Cardiac muscle cell (in vitro differentiated cells and primary cell): ENCODE data around the gene VWA5A. TPM values are rescaled to one million over a fixed set of nuclear protein-coding genes. Genes with fewer than 3 reads are reported as not detected.

Experiments used
- DNase-seq, 2 donors: peaks; one replicate each; pipeline versions ENCODE4 v3.0.0 to v3.0.0-alpha.2; 2010 to 2017; ENCODE audit warnings: low read depth in 1 of 2, low spot score in 1 of 2
- H3K27ac ChIP-seq: fragments of 200-600 bp; sonication (generic); 2 replicates; pipeline ENCODE4 v1.5.1; 2016
- H3K27me3 ChIP-seq: fragments of 200-600 bp; sonication (generic); 2 replicates; pipeline ENCODE4 v1.6.0; 2016; ENCODE audit warnings: control low read depth
- H3K36me3 ChIP-seq: fragments of 200-600 bp; sonication (generic); 2 replicates; pipeline ENCODE4 v1.5.1; 2016; ENCODE audit warnings: control low read depth
- H3K4me1 ChIP-seq: fragments of 200-600 bp; sonication (generic); 2 replicates; pipeline ENCODE4 v1.8.1; 2017; ENCODE audit warnings: low read depth, mild to moderate bottlenecking, mixed run types
- H3K4me3 ChIP-seq: fragments of 200-600 bp; sonication (generic); 2 replicates; pipeline ENCODE4 v1.5.1; 2016; ENCODE audit warnings: mild to moderate bottlenecking
- H3K9me3 ChIP-seq: fragments of 200-600 bp; sonication (generic); 2 replicates; pipeline ENCODE4 v1.5.1; 2017; ENCODE audit warnings: low read depth, mild to moderate bottlenecking, control low read depth
- CTCF ChIP-seq: IDR thresholded peaks from 2 replicates; pipeline ENCODE4 v1.5.1; 2012; ENCODE audit warnings: low read depth, mild to moderate bottlenecking, low read length
- polyA plus RNA-seq: library from polyadenylated mRNA; unstranded; fragments of >200 nt; fragmentation: Nextera tagmentation; extraction: Ambion mirVana; gene quantifications from 2 replicates; pipeline ENCODE4 v1.2.1, GENCODE V29; 2016
- total RNA-seq: library from RNA; depleted of rRNA; stranded (reverse); fragments of >200 nt; gene quantifications from 2 replicates; pipeline ENCODE4 v1.2.3, GENCODE V29; 2016

Gene VWA5A
- total and polyA plus RNA-seq, 2 experiments from 2014 or later, result 20.8 to 37.6 TPM

GRCh38 chr11:124071623-124071948 lies 43.7 kb upstream of the VWA5A start:
- Histone ChIP-seq H3K9me3 (no peaks in the 10 kb centered on the region), H3K4me1 (no peaks in the 10 kb centered on the region), H3K36me3 (no peaks in the 10 kb centered on the region), H3K27me3 (no peaks in the 10 kb centered on the region), H3K27ac (no peak overlapping the region), H3K4me3 (no peak overlapping the region)
- no peak for TF ChIP-seq CTCF
- no peak for DNase-seq

- Histone ChIP-seq H3K36me3 (no peaks in the 10 kb centered on the region), H3K27me3 (no peaks in the 10 kb centered on the region), H3K4me3 (no peak overlapping the region), H3K9me3 (no peaks in the 10 kb centered on the region), H3K4me1 (no peaks in the 10 kb centered on the region), H3K27ac (no peak overlapping the region)
- no peak for TF ChIP-seq CTCF
- DNase-seq, result no peak
These were observed 43.1 kb upstream of the VWA5A start for GRCh38 chr11:124072147-124072546.

DNA sequence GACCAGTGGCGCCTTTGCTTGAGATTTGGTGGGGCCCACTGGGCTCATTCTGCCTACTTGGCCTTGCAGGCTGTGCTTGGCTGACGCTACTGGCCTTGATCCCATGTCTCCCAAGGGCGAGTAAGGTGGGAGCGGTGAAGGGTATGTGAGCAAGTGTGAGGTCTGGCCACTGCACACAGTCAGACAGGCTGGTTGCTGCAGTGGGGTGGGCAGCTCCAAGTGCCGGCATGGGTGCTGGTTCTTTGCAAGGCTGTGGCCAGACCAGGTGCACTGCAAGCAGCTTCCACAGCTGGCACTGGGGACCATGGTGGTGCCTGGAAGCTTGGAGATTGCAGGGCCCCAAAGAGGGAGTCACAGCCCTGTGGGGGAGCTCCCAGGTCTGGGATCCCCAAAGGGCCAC lies 40.7 kb upstream of the VWA5A start:
- Histone ChIP-seq H3K27me3 (no peaks in the 10 kb centered on the region), H3K4me1 (no peaks in the 10 kb centered on the region), H3K27ac (no peak overlapping the region), H3K36me3 (no peaks in the 10 kb centered on the region), H3K9me3 (no peaks in the 10 kb centered on the region), H3K4me3 (no peak overlapping the region)
- DNase-seq, result no peak
- TF ChIP-seq CTCF, result no peak

DNA sequence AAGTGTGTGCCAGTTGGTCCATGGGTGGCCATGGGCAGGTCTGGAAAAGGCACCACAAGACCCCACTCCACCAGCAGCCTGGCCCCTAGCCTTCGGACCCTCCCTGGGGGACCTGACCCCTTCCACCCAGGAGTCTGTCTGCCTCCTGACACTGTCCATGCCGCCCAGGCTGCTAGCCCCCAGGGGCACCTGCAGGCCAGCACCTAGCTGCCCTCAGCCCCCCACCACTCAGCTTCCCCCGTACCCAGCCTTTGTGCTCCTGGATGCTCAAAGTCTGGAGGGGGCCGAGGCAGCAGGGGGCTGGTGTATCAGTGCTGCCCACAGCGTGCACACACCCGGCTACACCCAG lies 39.8 kb upstream of the VWA5A start:
- DNase-seq, result no peak
- no peak overlapping the region for H3K27ac ChIP-seq
- H3K4me3 ChIP-seq, result no peak overlapping the region
- no peaks in the 10 kb centered on the region for H3K36me3 ChIP-seq
- TF ChIP-seq CTCF, result no peak
- no peaks in the 10 kb centered on the region for H3K4me1 ChIP-seq
- no peaks in the 10 kb centered on the region for H3K27me3 ChIP-seq
- no peaks in the 10 kb centered on the region for H3K9me3 ChIP-seq

DNA sequence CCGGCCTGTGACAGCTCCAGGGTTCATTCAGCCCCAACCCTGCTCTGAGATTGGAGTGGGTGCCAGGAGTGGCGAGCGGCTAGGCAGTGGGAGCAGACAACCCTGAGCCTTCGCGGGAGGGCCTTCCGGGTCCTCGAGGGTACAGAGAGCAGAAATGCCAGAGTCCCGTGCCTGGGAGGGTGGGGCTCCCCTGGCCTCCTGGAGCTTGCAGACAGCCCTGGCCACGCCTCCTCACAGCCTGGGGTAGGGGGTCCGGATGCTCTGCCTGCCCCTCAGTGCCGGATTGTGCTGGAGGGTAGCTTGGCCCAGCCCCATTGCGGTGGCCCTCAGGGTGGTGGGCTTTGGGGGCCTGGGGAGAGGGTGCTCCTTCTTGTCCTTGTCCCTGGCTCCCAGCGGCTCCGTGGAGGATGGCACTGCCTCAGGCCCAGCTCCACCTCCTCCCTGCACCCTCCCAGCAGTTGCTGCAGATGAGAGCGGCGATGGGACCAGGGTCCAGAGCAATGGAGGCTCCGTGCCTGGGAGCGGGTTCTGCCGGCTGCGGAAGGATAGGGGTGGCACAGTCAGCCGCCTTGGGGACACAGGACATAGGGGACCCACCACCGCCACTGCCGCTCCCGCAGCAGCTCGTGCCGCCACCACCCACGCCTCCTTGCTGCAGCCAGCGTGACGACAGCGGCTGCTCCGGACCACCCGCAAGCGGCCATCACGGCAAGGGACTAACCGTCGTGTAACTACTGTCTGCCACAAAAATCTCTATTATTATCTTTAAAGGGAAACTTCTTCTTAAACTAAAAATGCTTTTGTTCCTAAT lies 39.2 kb upstream of the VWA5A start:
- no peaks in the 10 kb centered on the region for H3K9me3 ChIP-seq
- peak in 1 of 2 donors; percentile 10 for DNase-seq
- no peaks in the 10 kb centered on the region for H3K36me3 ChIP-seq
- H3K27me3 ChIP-seq, result no peaks in the 10 kb centered on the region
- no peak overlapping the region for H3K4me3 ChIP-seq
- no peaks in the 10 kb centered on the region for H3K4me1 ChIP-seq
- TF ChIP-seq CTCF, result no peak
- no peak overlapping the region for H3K27ac ChIP-seq

GRCh38 chr11:124077266-124077665 lies 38.0 kb upstream of the VWA5A start:
- Histone ChIP-seq H3K4me3 (no peak overlapping the region), H3K4me1 (no peaks in the 10 kb centered on the region), H3K27me3 (no peaks in the 10 kb centered on the region), H3K36me3 (no peaks in the 10 kb centered on the region), H3K27ac (no peak overlapping the region), H3K9me3 (no peaks in the 10 kb centered on the region)
- no peak for DNase-seq
- TF ChIP-seq CTCF, result no peak
